Mesendoderm (in vitro differentiated cells): ENCODE measurements around the gene CCDC73.

ENCODE experiments used
- DNase-seq: peaks from one replicate; pipeline ENCODE4 v3.0.0; 2013
- H2AK5ac ChIP-seq: 2 replicates; pipeline ENCODE4 v1.6.1; 2013; ENCODE audit warnings: low read length, inconsistent platforms
- H2BK120ac ChIP-seq: 2 replicates; pipeline ENCODE4 v1.6.1; 2013; ENCODE audit warnings: low read depth, mild to moderate bottlenecking, low read length, moderate library complexity, mixed read lengths
- H2BK15ac ChIP-seq: replicated peaks from 2 replicates; pipeline ENCODE4 v1.6.1; 2013; ENCODE audit warnings: low read depth, mild to moderate bottlenecking, moderate library complexity
- H2BK5ac ChIP-seq: 2 replicates; pipeline ENCODE4 v1.6.1; 2013; ENCODE audit warnings: low read length, inconsistent platforms
- H3K18ac ChIP-seq: 2 replicates; pipeline ENCODE4 v1.6.1; 2013; ENCODE audit warnings: mild to moderate bottlenecking, low read length, mixed read lengths
- H3K23ac ChIP-seq: one replicate; pipeline ENCODE4 v1.6.1; 2013; ENCODE audit warnings: low read length
- H3K27ac ChIP-seq: 2 replicates; pipeline ENCODE4 v1.5.1; 2013; ENCODE audit warnings: low read depth, mild to moderate bottlenecking, inconsistent platforms, low read length, moderate library complexity
- H3K27me3 ChIP-seq: 2 replicates; pipeline ENCODE4 v1.6.1; 2013; ENCODE audit warnings: low read length, control low read depth, mild to moderate bottlenecking, inconsistent platforms; ENCODE audit not compliant: insufficient read depth, poor library complexity
- H3K36me3 ChIP-seq: 2 replicates; pipeline ENCODE4 v1.6.1; 2013; ENCODE audit warnings: low read length, inconsistent platforms; ENCODE audit not compliant: control insufficient read depth, insufficient read depth
- H3K4ac ChIP-seq: one replicate; pipeline ENCODE4 v1.6.1; 2013; ENCODE audit warnings: low read depth, mild to moderate bottlenecking, low read length, moderate library complexity
- H3K4me1 ChIP-seq: 2 replicates; pipeline ENCODE4 v1.6.1; 2013; ENCODE audit warnings: low read depth, low read length, inconsistent platforms; ENCODE audit not compliant: control insufficient read depth
- H3K4me2 ChIP-seq: 2 replicates; pipeline ENCODE4 v1.6.1; 2013; ENCODE audit warnings: low read length
- H3K4me3 ChIP-seq: 2 replicates; pipeline ENCODE4 v1.5.1; 2013; ENCODE audit warnings: mild to moderate bottlenecking, low read length
- H3K56ac ChIP-seq: one replicate; pipeline ENCODE4 v1.6.1; 2013; ENCODE audit warnings: low read length
- H3K79me1 ChIP-seq: 2 replicates; pipeline ENCODE4 v1.6.1; 2013; ENCODE audit warnings: low read length, inconsistent platforms
- H3K79me2 ChIP-seq: 2 replicates; pipeline ENCODE4 v1.6.1; 2013; ENCODE audit warnings: mild to moderate bottlenecking, low read length; ENCODE audit not compliant: control insufficient read depth, insufficient read depth
- H3K9ac ChIP-seq: 2 replicates; pipeline ENCODE4 v1.6.1; 2013; ENCODE audit warnings: low read length, inconsistent platforms
- H4K5ac ChIP-seq: one replicate; pipeline ENCODE4 v1.6.1; 2013; ENCODE audit warnings: low read length
- H4K8ac ChIP-seq: one replicate; pipeline ENCODE4 v1.6.1; 2013; ENCODE audit warnings: low read depth, mild to moderate bottlenecking, control low read depth, low read length, moderate library complexity
- WGBS: extraction: QIAGEN DNeasy Blood & Tissue Kit; methylation state at CpG from one replicate; pipeline ENCODE4 v1.1.7; 2013; ENCODE audit warnings: low lambda C conversion rate, missing lambda C conversion rate; ENCODE audit not compliant: insufficient coverage; ENCODE audit errors: extremely low coverage; 5-methylcytosine and 5-hydroxymethylcytosine counted together

Gene CCDC73

DNA sequence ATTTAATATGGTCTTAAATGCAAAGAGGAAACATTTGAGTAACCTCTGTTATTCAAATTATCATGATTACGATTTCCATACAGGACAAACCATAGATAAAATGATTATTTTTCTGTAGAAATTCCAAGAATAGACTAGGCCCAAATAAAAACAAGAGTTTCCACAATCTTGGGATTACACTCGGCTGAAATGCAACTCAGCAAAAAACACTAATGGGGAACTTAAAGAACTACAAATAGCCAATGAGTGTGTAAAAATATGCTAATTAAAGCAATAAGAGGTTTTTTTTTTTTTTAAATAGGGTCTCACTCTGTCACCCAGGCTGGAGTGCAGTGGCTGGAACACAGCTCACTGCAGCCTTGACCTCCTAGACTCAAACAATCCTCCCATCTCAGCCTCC lies 24.7 kb upstream of the CCDC73 start:
- Histone ChIP-seq H3K79me2 (no peaks in the 10 kb centered on the region), H3K23ac (no peak overlapping the region), H3K4me3 (no peak overlapping the region), H3K79me1 (no peaks in the 10 kb centered on the region), H3K4me2 (no peak overlapping the region), H2AK5ac (no peak overlapping the region), H3K4ac (no peak overlapping the region), H3K9ac (no peak overlapping the region), H4K8ac (no peak overlapping the region), H2BK120ac (no peak overlapping the region), H2BK15ac (no peak overlapping the region), H4K5ac (no peak overlapping the region), H2BK5ac (no peak overlapping the region), H3K18ac (no peak overlapping the region), H3K27me3 (no peaks in the 10 kb centered on the region), H3K27ac (no peak overlapping the region), H3K4me1 (no peaks in the 10 kb centered on the region), H3K36me3 (no peaks in the 10 kb centered on the region), H3K56ac (no peak overlapping the region)
- no CpG with 5 or more reads among the region's 2 CpGs for WGBS
- DNase-seq, result no peak

- Histone ChIP-seq H3K4me1 (no peaks in the 10 kb centered on the region), H3K36me3 (no peaks in the 10 kb centered on the region), H3K4ac (no peak overlapping the region), H2BK15ac (no peak overlapping the region), H4K8ac (no peak overlapping the region), H3K27ac (no peak overlapping the region), H3K56ac (no peak overlapping the region), H3K79me2 (no peaks in the 10 kb centered on the region), H3K18ac (no peak overlapping the region), H2BK5ac (no peak overlapping the region), H4K5ac (no peak overlapping the region), H3K79me1 (no peaks in the 10 kb centered on the region), H3K23ac (no peak overlapping the region), H3K27me3 (no peaks in the 10 kb centered on the region), H3K4me3 (no peak overlapping the region), H2AK5ac (no peak overlapping the region), H3K4me2 (no peak overlapping the region), H3K9ac (no peak overlapping the region), H2BK120ac (no peak overlapping the region)
- WGBS, result no CpG with 5 or more reads among the region's 3 CpGs
- DNase-seq, result no peak
These were observed 23.4 kb upstream of the CCDC73 start for GRCh38 chr11:32817852-32818183.

GRCh38 chr11:32817181-32817851 lies 22.9 kb upstream of the CCDC73 start:
- no peaks in the 10 kb centered on the region for H3K79me1 ChIP-seq
- H2BK15ac ChIP-seq, result no peak overlapping the region
- H3K9ac ChIP-seq, result no peak overlapping the region
- H4K5ac ChIP-seq, result no peak overlapping the region
- no peak overlapping the region for H3K4me3 ChIP-seq
- H3K79me2 ChIP-seq, result no peaks in the 10 kb centered on the region
- DNase-seq, result no peak
- no peak overlapping the region for H3K4me2 ChIP-seq
- H3K4ac ChIP-seq, result no peak overlapping the region
- no peaks in the 10 kb centered on the region for H3K27me3 ChIP-seq
- no peak overlapping the region for H2BK120ac ChIP-seq
- H2BK5ac ChIP-seq, result no peak overlapping the region
- H3K4me1 ChIP-seq, result no peaks in the 10 kb centered on the region
- no peaks in the 10 kb centered on the region for H3K36me3 ChIP-seq
- H3K56ac ChIP-seq, result no peak overlapping the region
- H3K23ac ChIP-seq, result no peak overlapping the region
- whole genome bisulfite sequencing, result no CpG with 5 or more reads among the region's 4 CpGs
- no peak overlapping the region for H3K27ac ChIP-seq
- H4K8ac ChIP-seq, result no peak overlapping the region
- no peak overlapping the region for H3K18ac ChIP-seq
- no peak overlapping the region for H2AK5ac ChIP-seq

GRCh38 chr11:32809313-32809712 lies 14.9 kb upstream of the CCDC73 start:
- Histone ChIP-seq H3K79me1 (no peaks in the 10 kb centered on the region), H3K79me2 (no peaks in the 10 kb centered on the region), H3K27me3 (no peaks in the 10 kb centered on the region), H2BK15ac (no peak overlapping the region), H3K36me3 (no peaks in the 10 kb centered on the region), H2BK5ac (no peak overlapping the region), H3K4ac (no peak overlapping the region), H4K5ac (no peak overlapping the region), H4K8ac (no peak overlapping the region), H3K4me1 (no peaks in the 10 kb centered on the region), H2AK5ac (no peak overlapping the region), H3K27ac (no peak overlapping the region), H3K18ac (no peak overlapping the region), H3K23ac (no peak overlapping the region), H3K9ac (no peak overlapping the region), H3K4me3 (no peak overlapping the region), H3K4me2 (no peak overlapping the region), H3K56ac (no peak overlapping the region), H2BK120ac (no peak overlapping the region)
- DNase-seq, result peak; percentile 83
- WGBS, result no CpG with 5 or more reads among the region's 3 CpGs

GRCh38 chr11:32796425-32796824 lies 2.0 kb upstream of the CCDC73 start:
- WGBS, result no CpG with 5 or more reads among the region's 3 CpGs
- Histone ChIP-seq H3K56ac (no peak overlapping the region), H3K4me3 (no peak overlapping the region), H4K8ac (no peak overlapping the region), H2BK120ac (no peak overlapping the region), H3K36me3 (no peaks in the 10 kb centered on the region), H4K5ac (no peak overlapping the region), H3K79me2 (no peaks in the 10 kb centered on the region), H3K23ac (no peak overlapping the region), H3K79me1 (no peaks in the 10 kb centered on the region), H2BK5ac (no peak overlapping the region), H3K9ac (no peak overlapping the region), H3K4me2 (no peak overlapping the region), H2AK5ac (no peak overlapping the region), H3K4ac (no peak overlapping the region), H2BK15ac (no peak overlapping the region), H3K27ac (no peak overlapping the region), H3K27me3 (no peaks in the 10 kb centered on the region), H3K18ac (no peak overlapping the region), H3K4me1 (no peaks in the 10 kb centered on the region)
- DNase-seq, result no peak

DNA sequence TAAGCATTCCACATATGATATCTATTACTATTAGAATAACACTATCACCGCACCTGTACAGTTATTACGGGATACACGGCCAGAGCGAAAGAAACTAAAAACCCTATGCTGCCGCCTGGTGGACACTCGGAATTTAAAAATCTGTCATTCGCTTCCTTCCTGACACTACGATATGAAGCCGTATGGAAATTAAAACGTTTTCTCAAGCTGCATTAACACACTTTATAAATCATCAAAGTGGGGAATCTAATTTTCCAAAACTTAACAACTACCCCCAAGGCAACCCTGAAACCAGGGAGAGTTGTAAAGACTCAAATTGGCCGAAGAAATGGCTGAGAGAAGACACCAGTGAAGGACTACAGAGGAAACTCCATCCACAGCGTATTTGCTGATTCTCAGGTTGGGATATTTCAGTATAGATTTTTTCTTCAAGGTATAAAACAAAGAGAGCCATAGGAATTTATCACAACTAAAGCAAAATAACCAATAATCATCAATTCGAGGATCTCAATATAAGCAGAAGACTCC lies 1.4 kb downstream of the CCDC73 start:
- Histone ChIP-seq H3K79me2 (no peaks in the 10 kb centered on the region), H3K23ac (no peak overlapping the region), H4K8ac (no peak overlapping the region), H3K18ac (no peak overlapping the region), H3K4me1 (no peaks in the 10 kb centered on the region), H2AK5ac (no peak overlapping the region), H3K27ac (no peak overlapping the region), H3K9ac (no peak overlapping the region), H3K4ac (no peak overlapping the region), H2BK120ac (no peak overlapping the region), H4K5ac (no peak overlapping the region), H2BK5ac (no peak overlapping the region), H3K27me3 (no peaks in the 10 kb centered on the region), H3K36me3 (no peaks in the 10 kb centered on the region), H3K4me2 (no peak overlapping the region), H3K56ac (no peak overlapping the region), H3K4me3 (no peak overlapping the region), H3K79me1 (no peaks in the 10 kb centered on the region), H2BK15ac (no peak overlapping the region)
- no CpG with 5 or more reads among the region's 13 CpGs for WGBS
- peak; percentile 22 for DNase-seq
